Glutamatergic neuron (in vitro differentiated cells): ENCODE measurements around the gene ENPP1. TPM values are rescaled to one million over a fixed set of nuclear protein-coding genes. Genes with fewer than 3 reads are reported as not detected.

Source experiments
- DNase-seq: peaks from one replicate; pipeline ENCODE4 v3.0.0; 2022
- H3K27ac Mint-ChIP-seq: one replicate; pipeline ENCODE4 v1.8.0; 2020; ENCODE audit warnings: mild to moderate bottlenecking, mixed read lengths, inconsistent platforms; ENCODE audit not compliant: unreplicated experiment
- H3K27me3 Mint-ChIP-seq: one replicate; pipeline ENCODE4 v1.8.0; 2020; ENCODE audit warnings: mild to moderate bottlenecking, moderate library complexity, mixed read lengths, inconsistent platforms; ENCODE audit not compliant: unreplicated experiment
- H3K36me3 Mint-ChIP-seq: one replicate; pipeline ENCODE4 v1.8.0; 2020; ENCODE audit warnings: mild to moderate bottlenecking, mixed read lengths, inconsistent platforms; ENCODE audit not compliant: unreplicated experiment
- H3K4me1 Mint-ChIP-seq: one replicate; pipeline ENCODE4 v1.8.0; 2020; ENCODE audit warnings: mild to moderate bottlenecking, low read depth, mixed read lengths, inconsistent platforms; ENCODE audit not compliant: unreplicated experiment
- H3K4me3 Mint-ChIP-seq: one replicate; pipeline ENCODE4 v1.8.0; 2020; ENCODE audit warnings: mild to moderate bottlenecking, mixed read lengths, inconsistent platforms; ENCODE audit not compliant: unreplicated experiment
- H3K9me3 Mint-ChIP-seq: one replicate; pipeline ENCODE4 v1.8.0; 2020; ENCODE audit warnings: mild to moderate bottlenecking, moderate library complexity, mixed read lengths, inconsistent platforms; ENCODE audit not compliant: unreplicated experiment
- total RNA-seq: library from RNA; stranded (reverse); fragmentation: NEBNext Ultra II Directional; extraction: Animal tissue kit (Norgen Biotek cat#: 25700); gene quantifications from one replicate; pipeline ENCODE4 v1.2.1, GENCODE V29; 2021; ENCODE audit not compliant: unreplicated experiment
- TF ChIP-seq, protein P1 (sequence below): fragments of 200-600 bp; sonication (generic); IDR thresholded peaks from one replicate; pipeline ENCODE4 v1.5.0; 2021; ENCODE audit not compliant: partially characterized antibody, unreplicated experiment

ENPP1 gene
- total RNA-seq, 1 donor from 2014 or later, result 2.4 TPM

- DNase-seq, result no peak
- Mint-ChIP-seq H3K27me3 (no peaks in the 10 kb centered on the region), H3K27ac (no peak overlapping the region), H3K9me3 (no peaks in the 10 kb centered on the region), H3K4me1 (no peaks in the 10 kb centered on the region), H3K36me3 (no peaks in the 10 kb centered on the region), H3K4me3 (no peak overlapping the region)
- TF ChIP-seq, protein P1, sequence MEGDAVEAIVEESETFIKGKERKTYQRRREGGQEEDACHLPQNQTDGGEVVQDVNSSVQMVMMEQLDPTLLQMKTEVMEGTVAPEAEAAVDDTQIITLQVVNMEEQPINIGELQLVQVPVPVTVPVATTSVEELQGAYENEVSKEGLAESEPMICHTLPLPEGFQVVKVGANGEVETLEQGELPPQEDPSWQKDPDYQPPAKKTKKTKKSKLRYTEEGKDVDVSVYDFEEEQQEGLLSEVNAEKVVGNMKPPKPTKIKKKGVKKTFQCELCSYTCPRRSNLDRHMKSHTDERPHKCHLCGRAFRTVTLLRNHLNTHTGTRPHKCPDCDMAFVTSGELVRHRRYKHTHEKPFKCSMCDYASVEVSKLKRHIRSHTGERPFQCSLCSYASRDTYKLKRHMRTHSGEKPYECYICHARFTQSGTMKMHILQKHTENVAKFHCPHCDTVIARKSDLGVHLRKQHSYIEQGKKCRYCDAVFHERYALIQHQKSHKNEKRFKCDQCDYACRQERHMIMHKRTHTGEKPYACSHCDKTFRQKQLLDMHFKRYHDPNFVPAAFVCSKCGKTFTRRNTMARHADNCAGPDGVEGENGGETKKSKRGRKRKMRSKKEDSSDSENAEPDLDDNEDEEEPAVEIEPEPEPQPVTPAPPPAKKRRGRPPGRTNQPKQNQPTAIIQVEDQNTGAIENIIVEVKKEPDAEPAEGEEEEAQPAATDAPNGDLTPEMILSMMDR, result no peak
Observed at GRCh38 chr6:131791476-131791875, 16.3 kb upstream of the ENPP1 start.

DNA sequence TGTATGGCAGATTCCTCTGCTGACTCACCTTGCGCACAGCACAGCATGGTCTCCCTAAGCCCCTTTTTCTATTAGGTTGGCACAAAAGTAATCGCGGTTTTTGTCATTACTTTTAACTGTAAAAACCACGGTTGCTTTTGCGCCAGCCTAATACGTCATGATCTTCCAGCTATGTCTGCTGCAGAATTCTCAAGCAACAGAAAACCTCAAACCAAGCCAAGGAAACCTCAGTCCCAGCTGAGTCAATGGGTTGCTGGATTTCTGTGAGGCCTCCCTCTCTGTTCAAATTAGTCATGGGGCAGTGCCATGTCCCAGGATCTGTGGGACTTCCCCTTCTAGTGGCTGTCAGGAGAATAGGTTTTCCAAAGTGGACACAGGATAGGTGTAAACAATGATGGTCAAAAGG is 15.7 kb upstream of the ENPP1 start:
- TF ChIP-seq, protein P1, result no peak

DNA sequence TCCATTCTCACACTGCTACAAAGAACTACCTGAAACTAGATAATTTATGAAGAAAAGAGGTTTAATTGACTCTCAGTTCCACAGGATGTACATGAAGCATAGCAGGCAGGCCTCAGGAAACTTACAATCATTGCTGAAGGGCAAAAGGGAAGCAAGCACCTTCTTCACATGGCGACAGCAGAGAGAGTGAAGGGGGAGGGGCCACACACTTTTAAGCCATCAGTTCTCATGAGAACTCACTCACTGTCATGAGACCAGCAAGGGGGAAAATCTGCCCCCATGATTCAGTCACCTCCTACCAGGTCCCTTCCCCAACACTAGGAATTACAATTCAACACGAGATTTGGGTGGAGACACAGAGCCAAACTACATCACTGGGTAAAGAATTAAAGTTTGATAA is 12.5 kb upstream of the ENPP1 start:
- no peaks in the 10 kb centered on the region for H3K36me3 Mint-ChIP-seq
- H3K9me3 Mint-ChIP-seq, result no peaks in the 10 kb centered on the region
- no peak overlapping the region for H3K4me3 Mint-ChIP-seq
- no peak overlapping the region for H3K27ac Mint-ChIP-seq
- H3K4me1 Mint-ChIP-seq, result no peaks in the 10 kb centered on the region
- no peaks in the 10 kb centered on the region for H3K27me3 Mint-ChIP-seq
- no peak for DNase-seq
- TF ChIP-seq, protein P1, result no peak

More for the DNA sequence above, 15.7 kb upstream of the ENPP1 start:
- Mint-ChIP-seq H3K4me3 (no peak overlapping the region), H3K27me3 (no peaks in the 10 kb centered on the region), H3K27ac (no peak overlapping the region), H3K9me3 (no peaks in the 10 kb centered on the region), H3K36me3 (no peaks in the 10 kb centered on the region), H3K4me1 (no peaks in the 10 kb centered on the region)
- no peak for DNase-seq

DNA sequence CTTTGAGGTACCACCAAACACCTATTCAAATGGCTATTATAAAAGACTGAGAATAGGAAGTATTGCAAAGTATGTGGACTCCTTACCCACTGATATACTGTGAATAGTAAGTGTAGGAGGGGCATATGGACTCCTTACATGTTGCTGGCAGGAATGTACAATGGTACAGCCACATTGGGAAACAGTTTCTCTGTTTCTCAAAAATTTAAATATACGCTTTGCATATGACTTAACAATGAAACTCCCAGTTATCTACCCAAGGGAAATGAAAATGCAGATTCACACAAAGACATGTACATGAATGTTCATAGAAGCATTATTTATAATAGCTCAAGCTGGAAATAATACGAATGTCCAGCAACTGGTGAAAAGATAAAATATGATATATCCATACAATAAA is 5.5 kb upstream of the ENPP1 start:
- Mint-ChIP-seq H3K4me1 (no peaks in the 10 kb centered on the region), H3K27ac (no peak overlapping the region), H3K4me3 (no peak overlapping the region), H3K27me3 (peaks cover 5% of the 10 kb centered on the region), H3K36me3 (no peaks in the 10 kb centered on the region), H3K9me3 (peaks cover 3% of the 10 kb centered on the region)
- TF ChIP-seq, protein P1, result no peak
- no peak for DNase-seq

DNA sequence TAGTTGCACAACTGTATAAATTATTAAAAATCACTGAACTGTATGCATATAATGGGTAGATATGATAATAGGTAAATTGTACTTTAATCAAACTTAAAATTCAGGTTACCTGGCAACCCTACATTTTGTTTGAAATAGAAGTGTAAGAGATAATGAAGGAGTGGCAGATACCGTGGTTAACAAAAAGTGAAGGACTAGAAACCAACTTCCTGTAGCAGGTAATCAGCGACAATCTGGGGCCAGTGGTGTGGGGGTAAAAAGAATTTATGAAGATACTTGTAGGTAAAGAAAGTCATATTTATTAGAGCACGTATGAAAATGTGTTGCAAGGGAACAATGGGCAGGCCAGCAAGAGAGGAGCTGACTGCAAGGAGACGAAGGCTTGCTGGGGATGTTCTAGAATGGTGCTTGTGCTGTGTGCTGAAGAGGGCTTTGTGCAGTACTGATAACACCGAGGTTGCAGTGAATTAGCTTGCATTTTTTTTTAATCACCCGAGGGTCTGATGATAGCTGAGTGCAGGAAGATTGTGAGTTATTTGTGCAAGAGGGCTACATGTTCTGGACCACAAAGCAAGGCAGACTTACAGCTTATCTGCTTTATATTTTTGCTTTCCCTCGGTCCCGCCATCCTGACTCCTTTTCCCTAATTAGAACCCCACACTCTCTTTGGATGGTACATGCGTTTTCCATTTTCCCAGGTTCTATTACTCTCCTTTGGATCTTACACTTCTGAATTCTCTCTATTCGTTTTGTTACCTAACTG is 4.6 kb upstream of the ENPP1 start:
- no peak overlapping the region for H3K27ac Mint-ChIP-seq
- no peaks in the 10 kb centered on the region for H3K36me3 Mint-ChIP-seq
- H3K4me3 Mint-ChIP-seq, result no peak overlapping the region

More for the DNA sequence above, 4.6 kb upstream of the ENPP1 start:
- Mint-ChIP-seq H3K9me3 (peaks cover 3% of the 10 kb centered on the region), H3K4me1 (no peaks in the 10 kb centered on the region), H3K27me3 (peaks cover 5% of the 10 kb centered on the region)
- DNase-seq, result no peak
- TF ChIP-seq, protein P1, result no peak
